Measurements from ENCODE around the gene FAM83D. TPM values are rescaled to one million over a fixed set of nuclear protein-coding genes. Genes with fewer than 3 reads are reported as not detected.

FAM83D gene
- total and polyA plus RNA-seq, 2 of the 8 experiments (the other 6 are each of a cell fraction or from before 2014, with no cell fraction given), result 60.9 to 62.6 TPM

GRCh38 chr20:38920851-38921250 is 5.4 kb upstream of the FAM83D start:
- POLR2A ChIA-PET (ENCODE audit: partially characterized antibody), result interaction anchor here (1.4 kb wide), 2 partner anchors 9 to 41 kb away, joined by 3 to 4 read pairs; partner anchors contain the start of gene DHX35
- H3K23me2 ChIP-seq (ENCODE audit: low read depth, low read length), result no peaks in the 10 kb centered on the region
- H4K20me1 ChIP-seq (replicated peaks in 1 of 2; ENCODE audit: control insufficient read depth in 1 of 2, insufficient read depth in 2 of 2, low read length in 2 of 2), result no peaks in the 10 kb centered on the region
- H3K36me3 ChIP-seq (ENCODE audit: control insufficient read depth in 2 of 4, insufficient read depth in 4 of 4, low read length in 3 of 4), result no peaks in the 10 kb centered on the region; a peak in 2 of 8 replicates
- no peak overlapping the region for H2BK15ac ChIP-seq (ENCODE audit: low read length)
- H3K79me2 ChIP-seq (ENCODE audit: control insufficient read depth in 1 of 2, insufficient read depth in 2 of 2, low read length in 2 of 2), result no peaks in the 10 kb centered on the region
- WGBS, 2 experiments (ENCODE audit: extremely low coverage in 1 of 2, insufficient coverage in 1 of 2, insufficient read length in 1 of 2, insufficient replicate concordance in 2 of 2, low coverage in 1 of 2, low lambda C conversion rate in 2 of 2, missing lambda C conversion rate in 1 of 2), result 87% methylated on average over 9 of the region's 9 CpGs; no CpG with 5 or more reads in 1 of the 2 experiments
- no peak overlapping the region for H3K56ac ChIP-seq (replicated peaks; ENCODE audit: insufficient read length, low read depth, low read length)
- TF ChIP-seq BCL11A (IDR thresholded peaks at IDR 0.05; ENCODE audit: low read depth in 2 of 2, low read length in 2 of 2) (no peak), RAD21 (IDR thresholded peaks at IDR 0.05 in 1 of 2, conservative IDR thresholded peaks at IDR 0.05 in 1 of 2; ENCODE audit: low read depth in 2 of 2, low read length in 2 of 2) (no peak), BACH1 (IDR thresholded peaks at IDR 0.05; ENCODE audit: low read length) (no peak), TEAD4 (IDR thresholded peaks at IDR 0.05; ENCODE audit: low read depth, low read length) (no peak), TCF12 (IDR thresholded peaks at IDR 0.05; ENCODE audit: low read depth, low read length) (no peak), MAFK (IDR thresholded peaks at IDR 0.05; ENCODE audit: low read depth, low read length) (no peak)
- H3K27me3 ChIP-seq (replicated peaks in 1 of 4; ENCODE audit: control insufficient read depth in 3 of 4, extremely low read depth in 1 of 4, insufficient read depth in 3 of 4, low read length in 3 of 4), result no peaks in the 10 kb centered on the region; a peak in 1 of 7 replicates
- no peak overlapping the region for H4K5ac ChIP-seq (ENCODE audit: insufficient read length, low read depth, low read length)
- no peak overlapping the region for H4K91ac ChIP-seq (replicated peaks; ENCODE audit: insufficient read length, low read length)
- no peaks in the 10 kb centered on the region; a peak in 1 of 7 replicates for H3K4me1 ChIP-seq (replicated peaks in 1 of 4; ENCODE audit: control insufficient read depth in 3 of 4, insufficient read depth in 4 of 4, low read length in 3 of 4)
- no peak overlapping the region for H3K9ac ChIP-seq (replicated peaks in 1 of 4; ENCODE audit: extremely low read depth in 1 of 4, low read depth in 3 of 4, low read length in 3 of 4)
- no peak overlapping the region for H3K27ac ChIP-seq (ENCODE audit: low read depth, low read length)
- FAIRE-seq, result no peak
- no peak overlapping the region for H2BK120ac ChIP-seq (replicated peaks; ENCODE audit: low read depth, low read length)
- no peak overlapping the region for H3K23ac ChIP-seq (ENCODE audit: insufficient read length)
- H3K4ac ChIP-seq (replicated peaks; ENCODE audit: insufficient read length, low read depth, low read length), result no peak overlapping the region
- no peak overlapping the region for H3K4me3 ChIP-seq (ENCODE audit: extremely low read depth in 1 of 4, insufficient read depth in 2 of 4, low read depth in 3 of 4, low read length in 4 of 4)
- no peak overlapping the region for H3K14ac ChIP-seq (ENCODE audit: insufficient read length)
- H3K79me1 ChIP-seq (ENCODE audit: low read depth, low read length), result no peaks in the 10 kb centered on the region
- no peak overlapping the region for H2BK12ac ChIP-seq (ENCODE audit: low read depth, low read length)
- H2BK20ac ChIP-seq (ENCODE audit: low read length), result no peak overlapping the region
- no peak overlapping the region for H4K8ac ChIP-seq (ENCODE audit: extremely low read depth, insufficient read depth, low read length)
- CTCF ChIA-PET (ENCODE audit: partially characterized antibody), result interaction anchor here (0.6 to 4.0 kb wide), 6 partner anchors 9 to 594 kb away, joined by 3 to 17 read pairs (median 4); no protein-coding TSS in a partner anchor
- no peak overlapping the region for H2AFZ ChIP-seq (ENCODE audit: low read length)
- DNase-seq (ENCODE audit: low read depth in 1 of 2, low spot score in 2 of 2), result no peak
- no peak overlapping the region for H3K18ac ChIP-seq (ENCODE audit: extremely low read depth, low read length)
- no peak overlapping the region for H3K4me2 ChIP-seq (ENCODE audit: insufficient read depth in 1 of 2, low read depth in 2 of 2, low read length in 2 of 2)
- no peak overlapping the region for H2AK5ac ChIP-seq (ENCODE audit: low read depth, low read length)
- no peaks in the 10 kb centered on the region for H3K9me3 ChIP-seq (ENCODE audit: insufficient read depth in 2 of 2, low read depth in 1 of 2, low read length in 1 of 2)
- no peak overlapping the region; the same call in 1 of the 2 replicates for H2BK5ac ChIP-seq (ENCODE audit: low read depth, low read length)
